ENCODE data around the gene ULK3. TPM values are rescaled to one million over a fixed set of nuclear protein-coding genes. Genes with fewer than 3 reads are reported as not detected.
A peak's percentile ranks its signal among the peaks of the same experiment; 100 is the strongest.

ULK3 gene
- total RNA-seq, 1 donor from 2014 or later: 42.1 TPM

GRCh38 chr15:74867466-74868038 lies 24.6 kb upstream of the ULK3 start:
- DNase-seq (ENCODE audit: low spot score): no peak

- no peak for DNase-seq (ENCODE audit: low spot score)
These were observed 23.1 kb upstream of the ULK3 start for GRCh38 chr15:74866090-74866489.

- DNase-seq (ENCODE audit: low spot score): no peak
These were observed 22.4 kb upstream of the ULK3 start for GRCh38 chr15:74865316-74865715.

GRCh38 chr15:74864296-74864695 lies 21.3 kb upstream of the ULK3 start:
- no peak for DNase-seq (ENCODE audit: low spot score)

GRCh38 chr15:74863239-74864056 lies 20.5 kb upstream of the ULK3 start:
- DNase-seq (ENCODE audit: low spot score): no peak

GRCh38 chr15:74858369-74858740 lies 15.4 kb upstream of the ULK3 start:
- no peak for DNase-seq (ENCODE audit: low spot score)

GRCh38 chr15:74857671-74858368 lies 14.9 kb upstream of the ULK3 start:
- no peak for DNase-seq (ENCODE audit: low spot score)

- peak; percentile 31 for DNase-seq (ENCODE audit: low spot score)
These were observed 14.2 kb upstream of the ULK3 start for GRCh38 chr15:74857082-74857655.

- no peak for DNase-seq (ENCODE audit: low spot score)
These were observed 13.6 kb upstream of the ULK3 start for GRCh38 chr15:74856537-74856936.

- no peak for DNase-seq (ENCODE audit: low spot score)
These were observed 12.9 kb upstream of the ULK3 start for GRCh38 chr15:74855857-74856256.

GRCh38 chr15:74854453-74855022 lies 11.6 kb upstream of the ULK3 start:
- DNase-seq (ENCODE audit: low spot score): no peak

GRCh38 chr15:74851960-74852359 lies 9.0 kb upstream of the ULK3 start:
- no peak for DNase-seq (ENCODE audit: low spot score)

- DNase-seq (ENCODE audit: low spot score): peak; percentile 30
These were observed 7.4 kb upstream of the ULK3 start for GRCh38 chr15:74850393-74850792.

- no peak for DNase-seq (ENCODE audit: low spot score)
These were observed 4.5 kb upstream of the ULK3 start for GRCh38 chr15:74847432-74847831.

- DNase-seq (ENCODE audit: low spot score): no peak
These were observed 2.6 kb upstream of the ULK3 start for GRCh38 chr15:74845581-74845980.

GRCh38 chr15:74845208-74845568 lies 2.2 kb upstream of the ULK3 start:
- no peak for DNase-seq (ENCODE audit: low spot score)

GRCh38 chr15:74844319-74845207 lies 1.6 kb upstream of the ULK3 start:
- DNase-seq (ENCODE audit: low spot score): no peak

GRCh38 chr15:74843891-74844299 lies 939 bp upstream of the ULK3 start:
- DNase-seq (ENCODE audit: low spot score): no peak

- DNase-seq (ENCODE audit: low spot score): no peak
These were observed 481 bp upstream of the ULK3 start for GRCh38 chr15:74843445-74843828.

GRCh38 chr15:74841891-74842373 lies 1.0 kb downstream of the ULK3 start:
- DNase-seq (ENCODE audit: low spot score): no peak

Measured in mucosa of gallbladder (tissue), 1 donor.